B cell (primary cell): Measurements from ENCODE around the gene MAPT.

Source experiments
- CTCF ChIP-seq: fragments of 200-600 bp; IDR thresholded peaks from one replicate; pipeline ENCODE4 v1.8.0; 2022; ENCODE audit warnings: antibody characterized with exemption, mild to moderate bottlenecking
- EZH2 ChIP-seq: IDR thresholded peaks from 2 replicates; pipeline ENCODE4 v1.6.1; 2012; ENCODE audit warnings: borderline replicate concordance, low read depth, mild to moderate bottlenecking, moderate library complexity, low read length; ENCODE audit not compliant: insufficient read depth, poor library complexity, severe bottlenecking

GRCh38 chr17:45863857-45864654 lies 30.3 kb upstream of the MAPT start:
- TF ChIP-seq CTCF = no peak
- no peak for TF ChIP-seq EZH2
